HL-60/S4 (cell line): ENCODE data around the gene IL15RA.
"Not testable (repeated sequence)": the region's sequence is repeated elsewhere in the genome, so short reads cannot be mapped to it uniquely, and the experiment has no call there.

Source experiments
- in situ Hi-C: fragments of 300-500 bp; cut with MboI; formaldehyde crosslinking; loops from 2 replicates; pipeline ENCODE4 v1.14.3; 2022; ENCODE audit warnings: low sequenced_read_pairs

The IL15RA gene

GRCh38 chr10:5933909-5934546 lies 43.3 kb downstream of the IL15RA start:
- in situ Hi-C loops: no loop called here

DNA sequence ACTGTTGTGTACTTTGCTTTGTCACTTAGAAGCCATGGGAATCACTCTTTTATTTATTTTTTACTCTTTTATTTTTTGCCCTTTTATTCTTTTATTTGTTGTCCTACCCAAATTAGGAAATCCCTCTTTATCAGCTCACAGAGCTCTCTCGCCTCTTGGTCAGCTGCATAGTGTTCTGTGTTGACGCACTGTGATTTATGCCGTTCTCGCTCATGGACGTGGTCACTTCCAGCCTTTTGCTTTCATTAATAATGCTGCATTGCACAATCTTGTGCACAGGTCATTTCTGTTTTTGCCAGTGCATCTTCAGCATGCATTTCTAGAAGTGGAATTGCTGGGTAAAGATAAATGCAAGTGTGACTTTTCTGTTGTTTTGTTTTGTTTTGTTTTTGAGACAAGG lies 45.0 kb downstream of the IL15RA start:
- in situ Hi-C loops: no loop called here

- in situ Hi-C loops: no loop called here
Observed at GRCh38 chr10:5930272-5930671, 47.1 kb downstream of the IL15RA start.

DNA sequence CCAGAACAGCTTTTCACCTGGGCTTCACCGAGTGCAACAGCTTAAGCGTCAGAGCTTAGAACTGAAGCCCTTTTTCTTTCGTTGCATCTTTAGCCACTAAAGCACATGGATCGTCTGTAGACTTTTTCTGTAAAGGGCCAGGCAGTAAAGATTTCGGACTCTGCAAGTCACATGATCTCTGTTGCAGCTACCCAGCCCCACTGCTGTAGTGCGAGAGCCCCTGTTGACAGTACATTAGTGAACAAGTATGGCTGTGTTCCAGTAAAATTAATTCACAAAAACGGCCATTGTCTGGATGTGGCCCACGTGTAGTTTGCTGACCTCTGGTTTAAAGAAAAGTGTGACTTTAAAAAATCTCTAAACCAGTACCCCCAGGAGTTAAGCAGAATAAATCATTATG lies 47.9 kb downstream of the IL15RA start:
- in situ Hi-C loops: no loop called here

DNA sequence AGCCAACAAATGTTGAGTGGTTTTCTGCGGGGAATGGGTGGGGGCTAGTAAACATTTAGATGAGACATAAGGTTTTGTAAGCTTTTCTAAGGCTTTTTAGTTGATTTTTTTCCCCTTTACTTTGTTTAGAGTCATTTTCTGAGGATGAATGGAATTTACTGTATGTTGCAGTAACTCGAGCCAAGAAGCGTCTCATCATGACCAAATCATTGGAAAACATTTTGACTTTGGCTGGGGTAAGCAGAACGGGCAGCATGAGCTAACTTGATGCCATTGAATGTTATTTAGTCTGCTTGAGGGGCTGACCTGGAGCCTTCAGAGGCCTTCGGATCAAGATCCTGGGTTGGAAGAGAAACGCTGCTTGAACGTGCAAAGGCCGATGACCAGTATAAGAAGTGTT lies 50.0 kb downstream of the IL15RA start:
- in situ Hi-C loops: no loop called here

DNA sequence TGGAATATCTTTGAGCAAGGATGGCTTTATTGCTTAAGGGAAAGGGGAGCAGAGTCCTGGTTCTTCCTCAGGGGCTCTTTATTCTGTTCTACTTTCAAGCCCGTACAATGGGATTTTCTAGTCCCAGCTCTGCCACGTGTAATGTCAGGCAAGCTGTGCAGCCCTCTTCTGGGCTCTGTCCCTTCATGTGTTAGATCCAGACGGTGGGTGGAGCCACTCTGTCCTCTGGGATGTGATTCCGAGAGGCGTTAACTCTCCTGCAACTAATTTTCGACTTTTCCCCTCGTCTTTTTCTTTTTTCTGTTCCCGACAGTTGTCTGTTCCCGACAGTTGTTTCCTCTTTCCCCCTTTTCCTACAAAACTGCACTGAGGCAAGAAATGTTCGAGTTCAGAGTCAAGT lies 52.5 kb downstream of the IL15RA start:
- in situ Hi-C loops: no loop called here

GRCh38 chr10:5921746-5922145 lies 55.6 kb downstream of the IL15RA start:
- in situ Hi-C loops: no loop called here

DNA sequence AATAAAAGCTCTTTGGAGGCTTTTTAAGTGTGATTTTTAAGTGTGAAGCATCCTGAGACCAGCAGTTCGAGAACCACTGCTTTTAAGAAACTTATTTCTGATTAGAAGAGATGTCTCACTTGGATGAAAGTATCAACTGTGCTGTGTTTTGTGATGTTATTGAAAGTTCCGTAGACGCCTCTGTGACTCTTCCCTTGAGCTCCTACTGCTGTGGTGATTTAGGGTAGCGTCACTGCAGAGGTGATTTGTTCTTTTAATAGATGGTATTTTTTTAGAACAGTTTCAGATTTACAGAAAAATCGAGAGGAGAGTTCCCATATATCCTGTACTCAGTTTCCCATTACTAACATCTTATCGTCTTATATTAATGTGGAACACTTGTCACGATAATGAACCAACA lies 57.8 kb downstream of the IL15RA start:
- in situ Hi-C loops: no loop called here

DNA sequence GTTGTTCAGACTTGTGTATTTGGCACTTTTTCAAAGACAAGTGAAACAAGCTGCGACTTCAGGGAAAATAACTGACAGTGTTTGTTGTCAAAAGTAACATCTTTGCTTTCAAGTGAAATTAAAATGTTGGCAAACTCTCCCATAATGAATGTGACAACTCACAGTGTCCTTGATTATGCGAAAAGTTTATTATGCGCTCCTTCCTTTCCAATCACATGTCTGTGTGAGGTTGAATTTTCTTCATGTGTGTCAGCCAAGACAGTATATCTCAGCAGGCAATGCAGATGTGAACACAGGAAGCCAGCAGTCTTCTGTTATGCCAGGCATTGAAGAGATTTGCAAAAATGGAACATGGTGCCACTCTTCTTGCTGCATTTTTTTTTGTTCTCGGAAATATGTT lies 58.6 kb downstream of the IL15RA start:
- in situ Hi-C loops: no loop called here

DNA sequence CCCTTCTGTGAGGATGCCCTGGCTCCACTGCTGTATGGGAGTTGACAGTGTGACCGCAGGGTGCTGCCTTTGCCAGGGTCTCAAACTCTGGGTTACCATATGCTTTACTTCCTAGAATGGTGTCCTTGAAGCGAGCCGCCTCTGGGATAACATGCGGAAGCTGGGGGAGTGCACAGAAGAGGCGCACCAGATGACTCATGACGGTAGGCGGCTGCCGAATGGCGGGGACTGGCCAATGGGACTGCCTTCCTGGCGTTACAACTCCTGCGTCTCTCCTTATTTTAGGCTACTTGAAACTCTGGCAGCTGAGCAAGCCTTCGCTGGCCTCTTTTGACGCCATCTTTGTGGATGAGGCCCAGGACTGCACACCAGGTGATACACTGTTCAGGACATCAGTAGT lies 60.0 kb downstream of the IL15RA start:
- in situ Hi-C loops: no loop called here

GRCh38 chr10:5915451-5915850 lies 61.9 kb downstream of the IL15RA start:
- in situ Hi-C loops: no loop called here

GRCh38 chr10:5913736-5914135 lies 63.6 kb downstream of the IL15RA start:
- in situ Hi-C loops: no loop called here

DNA sequence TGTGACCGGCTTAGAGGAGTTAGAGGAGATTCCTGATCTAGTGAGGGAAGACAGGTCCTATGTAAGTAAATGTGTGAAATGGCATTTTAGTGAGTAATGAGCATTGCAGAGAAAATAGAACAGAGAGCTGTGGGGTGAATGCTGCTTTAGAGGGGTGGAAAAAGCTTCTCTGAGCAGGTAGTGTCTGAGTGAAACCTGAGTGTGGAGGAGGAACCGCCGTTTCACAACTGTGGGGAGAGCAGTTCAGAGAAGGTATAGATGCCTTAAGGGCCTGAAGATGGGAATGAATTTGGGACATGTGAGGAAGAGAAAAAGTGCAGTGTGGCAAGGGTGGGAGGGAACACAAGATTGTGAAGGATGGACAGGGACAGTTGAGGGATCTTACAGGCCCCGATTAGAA lies 65.7 kb downstream of the IL15RA start:
- in situ Hi-C loops: no loop called here

GRCh38 chr10:5910323-5911100 lies 66.8 kb downstream of the IL15RA start:
- in situ Hi-C loops: no loop called here

DNA sequence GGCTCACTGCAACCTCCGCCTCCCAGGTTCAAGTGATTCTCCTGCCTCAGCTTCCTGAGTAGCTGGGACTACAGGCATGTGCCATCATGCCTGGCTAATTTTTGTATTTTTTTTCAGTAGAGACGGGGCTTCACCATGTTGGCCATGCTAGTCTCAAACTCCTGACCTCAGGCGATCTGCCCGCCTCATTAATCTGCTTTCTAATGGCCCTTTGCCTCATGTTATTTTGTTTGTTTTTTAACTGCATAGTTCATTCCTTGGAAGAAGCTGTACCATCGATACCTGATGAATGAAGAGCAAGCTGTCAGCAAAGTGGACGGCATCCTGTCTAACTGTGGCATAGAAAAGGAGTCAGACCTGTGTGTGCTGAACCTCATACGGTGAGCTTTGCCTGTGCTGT lies 68.7 kb downstream of the IL15RA start:
- in situ Hi-C loops: not testable (repeated sequence)

DNA sequence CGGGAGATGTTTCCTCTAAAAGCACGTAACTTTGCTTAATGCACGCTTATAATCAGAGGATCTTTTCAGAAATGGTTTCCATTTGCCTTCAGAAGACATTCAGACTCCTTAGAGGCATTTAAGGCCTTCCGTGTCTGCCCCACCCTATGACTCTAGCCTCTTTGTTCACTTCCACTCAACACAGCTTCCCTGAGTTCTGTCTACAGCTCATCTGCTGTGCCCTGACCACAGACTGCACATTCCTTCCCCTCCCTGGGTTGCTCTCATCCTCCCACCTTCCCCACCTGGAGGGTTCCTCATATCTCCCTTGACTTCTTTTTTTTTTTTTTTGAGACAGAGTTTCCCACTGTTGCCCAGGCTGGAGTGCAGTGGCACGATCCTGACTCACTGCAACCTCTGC lies 70.7 kb downstream of the IL15RA start:
- in situ Hi-C loops: no loop called here

GRCh38 chr10:5905854-5906507 lies 71.4 kb downstream of the IL15RA start:
- in situ Hi-C loops: no loop called here

GRCh38 chr10:5904227-5904626 lies 73.1 kb downstream of the IL15RA start:
- in situ Hi-C loops: no loop called here

GRCh38 chr10:5903563-5903962 lies 73.8 kb downstream of the IL15RA start:
- in situ Hi-C loops: no loop called here

DNA sequence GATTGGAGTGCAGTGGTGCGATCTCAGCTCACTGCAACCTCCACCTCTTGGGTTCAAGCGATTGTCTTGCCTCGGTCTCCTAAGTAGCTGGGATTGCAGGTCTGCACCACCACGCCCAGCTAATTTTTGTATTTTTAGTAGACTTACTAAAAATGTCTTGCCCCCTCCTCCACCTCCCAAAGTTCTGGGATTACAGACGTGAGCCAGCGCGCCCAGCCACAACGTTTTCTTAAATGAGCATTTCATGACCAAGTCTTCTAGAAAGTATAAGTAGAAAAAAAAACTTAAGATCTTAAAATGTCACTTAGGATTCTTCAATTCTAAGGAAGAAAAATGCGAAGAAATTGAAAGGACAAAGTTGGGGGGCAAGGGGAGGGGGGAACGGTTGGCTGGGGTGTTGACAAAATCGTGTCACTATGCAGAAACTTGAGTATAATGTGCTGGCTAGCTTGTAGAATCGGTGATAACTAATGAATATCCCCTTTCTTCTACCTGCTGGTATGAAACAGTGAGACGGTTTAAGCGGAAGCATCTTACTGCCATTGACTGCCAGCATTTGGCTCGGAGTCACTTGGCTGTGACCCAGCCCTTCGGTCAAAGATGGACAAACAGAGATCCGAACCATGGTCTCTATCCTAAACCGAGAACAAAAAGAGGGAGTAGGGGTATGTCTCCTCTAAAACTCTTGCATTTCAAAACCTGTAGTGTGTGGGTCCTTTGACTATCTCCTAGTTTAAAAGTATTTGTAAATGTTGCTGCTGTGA lies 74.7 kb downstream of the IL15RA start:
- in situ Hi-C loops: no loop called here
